Adrenal gland (tissue), 12 donors: ENCODE results near the gene POLG. TPM values are rescaled to one million over a fixed set of nuclear protein-coding genes. Genes with fewer than 3 reads are reported as not detected.

ENCODE experiments used
- DNase-seq, 7 donors: peaks; one replicate each; pipeline ENCODE4 v3.0.0-alpha.2; 2019 to 2020
- H3K27ac ChIP-seq, 5 donors: fragments of 200-600 bp; sonication (generic) in 4 of 5; 1 replicate in 3 of 5; 2 replicates in 2 of 5; pipeline versions ENCODE4 v1.5.1 to v1.8.0; 2016 to 2020; ENCODE audit warnings: mild to moderate bottlenecking in 1 of 5
- H3K27me3 ChIP-seq: fragments of 200-600 bp; 2 replicates; pipeline ENCODE4 v1.8.0; 2021
- H3K36me3 ChIP-seq, 2 donors: fragments of 200-600 bp; replicated peaks in 1 of 2; 1 replicate in 1 of 2; 2 replicates in 1 of 2; pipeline versions ENCODE4 v1.5.1 to v1.8.0; 2018 to 2022
- H3K4me1 ChIP-seq, 2 donors: fragments of 200-600 bp; replicated peaks in 1 of 2; 1 replicate in 1 of 2; 2 replicates in 1 of 2; pipeline versions ENCODE4 v1.5.1 to v1.8.0; 2018 to 2021
- H3K4me3 ChIP-seq, 4 donors: fragments of 200-600 bp; sonication (generic) in 3 of 4; one replicate each; pipeline ENCODE4 v1.5.1; 2016 to 2018
- H3K9me3 ChIP-seq, 3 donors: fragments of 200-600 bp; sonication (generic) in 1 of 3; replicated peaks in 1 of 3; 1 replicate in 2 of 3; 2 replicates in 1 of 3; pipeline versions ENCODE4 v1.5.1 to v1.8.0; 2016 to 2021
- CTCF ChIP-seq, 6 experiments: fragments of 450-650 bp in 4 of 6; fragments of 200-600 bp in 2 of 6; sonication (generic) in 1 of 6; IDR thresholded peaks; 1 replicate in 5 of 6; 2 replicates in 1 of 6; pipeline versions ENCODE4 v1.5.1 to v1.8.0; 2016 to 2021; ENCODE audit warnings: antibody characterized with exemption in 6 of 6, mild to moderate bottlenecking in 2 of 6, moderate library complexity in 1 of 6
- POLR2A ChIP-seq, 2 donors: fragments of 450-650 bp; IDR thresholded peaks; one replicate each; pipeline ENCODE4 v1.6.1; 2017; ENCODE audit warnings: antibody characterized with exemption in 2 of 2, mild to moderate bottlenecking in 2 of 2, moderate library complexity in 1 of 2
- WGBS, 4 donors: extraction: QIAGEN DNeasy Blood & Tissue Kit in 2 of 4; methylation state at CpG; one replicate each; pipeline versions ENCODE4 v1.1.5 to v1.1.7; 2013 to 2017; 5-methylcytosine and 5-hydroxymethylcytosine counted together
- intact Hi-C, 2 donors: fragments of 100-400 bp; cut with DNase I; formaldehyde crosslinking; loops; one replicate each; pipeline versions ENCODE4 v1.14.1 to v1.15.0; 2022 to 2023
- polyA plus RNA-seq, 3 donors: library from polyadenylated mRNA; stranded (reverse); fragments of 200-250 nt in 2 of 3; fragments of 350-450 nt in 1 of 3; fragmentation: Illumina TruSeq in 1 of 3; extraction: RNeasy Lipid Tissue Mini Kit (QIAGEN cat#74804) in 1 of 3; gene quantifications; one replicate each; pipeline ENCODE4 v1.2.3, GENCODE V29; 2013 to 2014
- total RNA-seq, 9 donors: library from RNA; depleted of rRNA in 4 of 9; stranded (reverse); fragments of >200 nt in 4 of 9; fragments of 120-200 nt in 1 of 9; fragmentation: NEBNext Ultra II Directional in 1 of 9; extraction: Animal tissue kit (Norgen Biotek cat#: 25700) in 1 of 9; gene quantifications; one replicate each; pipeline versions ENCODE4 v1.1.0 to v1.2.4, GENCODE V29; 2013 to 2023
- donor health status: healthy with polysubstance abuse.
- donor health status: Bipolar disorder and iron deficiency.
- donor health status: DM: yes; HTN: yes; CAD: no.
- donor health status: DM: no; HTN: no; CAD: no.
- donor health status: DM: no; HTN: no; CAD: no.
- donor health status: DM: yes; HTN: yes; CAD: no.

POLG gene
- total and polyA plus RNA-seq, 12 donors = 25.0 to 127 (median 49.8) TPM

- peaks cover 4 to 17% of the 10 kb centered on the region in 2 donors for H3K4me1 ChIP-seq
- WGBS, 4 donors = 4 to 53% (median 12%) methylated on average over 3 to 32 of the region's 32 CpGs
- no peak overlapping the region for H3K27ac ChIP-seq
- intact Hi-C loops = loop anchor here (1.0 to 5.0 kb wide), 2 partner anchors 68 to 71 kb away; no protein-coding TSS in a partner anchor
- H3K9me3 ChIP-seq = no peaks in the 10 kb centered on the region
- TF ChIP-seq POLR2A (IDR thresholded peaks at IDR 0.05) (no peak), CTCF (IDR thresholded peaks at IDR 0.05) (no peak)
- no peaks in the 10 kb centered on the region for H3K36me3 ChIP-seq
- peaks cover 66% of the 10 kb centered on the region for H3K27me3 ChIP-seq
- DNase-seq = no peak
- no peak overlapping the region for H3K4me3 ChIP-seq
Measured at GRCh38 chr15:89359471-89360293, 25.1 kb upstream of the POLG start.

- DNase-seq = peak; percentile 49 to 87 (median 67)
- Histone ChIP-seq H3K27ac (no peak overlapping the region), H3K36me3 (no peaks in the 10 kb centered on the region), H3K4me1 (peaks cover 4 to 17% of the 10 kb centered on the region in 2 donors), H3K27me3 (peaks cover 65% of the 10 kb centered on the region), H3K4me3 (peak overlapping the region in 2 of 4 donors; percentile 26 to 47), H3K9me3 (no peaks in the 10 kb centered on the region)
- 2 to 6% (median 3%) methylated on average over 10 to 68 of the region's 68 CpGs for WGBS, 4 donors
- TF ChIP-seq POLR2A (IDR thresholded peaks at IDR 0.05) = no peak
- TF ChIP-seq CTCF (IDR thresholded peaks at IDR 0.05) = peak; percentile 94 to 100 (median 98)
- intact Hi-C loops = loop anchor here (1.0 to 5.0 kb wide), 2 partner anchors 68 to 71 kb away; no protein-coding TSS in a partner anchor
Measured at GRCh38 chr15:89358755-89359439, 24.3 kb upstream of the POLG start.

GRCh38 chr15:89358435-89358754, 23.8 kb upstream of the POLG start:
- H3K4me1 ChIP-seq = peaks cover 4 to 17% of the 10 kb centered on the region in 2 donors
- 4 to 46% (median 6%) methylated on average over 3 to 16 of the region's 16 CpGs for WGBS, 4 donors
- DNase-seq = no peak
- no peaks in the 10 kb centered on the region for H3K36me3 ChIP-seq
- no peak for TF ChIP-seq CTCF (IDR thresholded peaks at IDR 0.05)
- no peak for TF ChIP-seq POLR2A (IDR thresholded peaks at IDR 0.05)
- intact Hi-C loops = loop anchor here in 1 of 2 donors (5.0 kb wide), 1 partner anchor 69 kb away; no protein-coding TSS in a partner anchor
- no peak overlapping the region for H3K27ac ChIP-seq
- no peaks in the 10 kb centered on the region for H3K9me3 ChIP-seq
- peak overlapping the region in 2 of 4 donors; percentile 26 to 47 for H3K4me3 ChIP-seq
- H3K27me3 ChIP-seq = peaks cover 65% of the 10 kb centered on the region

GRCh38 chr15:89356634-89357298, 22.1 kb upstream of the POLG start:
- TF ChIP-seq CTCF (IDR thresholded peaks at IDR 0.05) = peak in 3 of 6 experiments; percentile 21 to 33 (median 22)
- TF ChIP-seq POLR2A (IDR thresholded peaks at IDR 0.05) = no peak
- H3K27ac ChIP-seq = no peak overlapping the region
- WGBS, 4 donors = 31 to 44% (median 35%) methylated on average over 11 to 13 of the region's 13 CpGs
- H3K36me3 ChIP-seq = no peaks in the 10 kb centered on the region
- peaks cover 4 to 7% of the 10 kb centered on the region in 2 donors for H3K4me1 ChIP-seq
- H3K4me3 ChIP-seq = no peak overlapping the region
- DNase-seq = peak in 3 of 7 donors; percentile 26 to 42 (median 35)
- intact Hi-C loops = loop anchor here (2.0 to 5.0 kb wide), 2 partner anchors 71 to 118 kb away; no protein-coding TSS in a partner anchor
- H3K9me3 ChIP-seq = no peaks in the 10 kb centered on the region
- peaks cover 56% of the 10 kb centered on the region for H3K27me3 ChIP-seq
